HL-60/S4 treated with retinoic acid at 250 ng/mL for 4 days and 3 days (cell line): ENCODE results near the gene UGT2B10.
"Not testable (repeated sequence)": the region's sequence is repeated elsewhere in the genome, so short reads cannot be mapped to it uniquely, and the experiment has no call there.

Experiments
- in situ Hi-C: fragments of 300-500 bp; cut with MboI; formaldehyde crosslinking; loops from 2 replicates; pipeline ENCODE4 v1.7.0; 2022; ENCODE audit warnings: low sequenced_read_pairs

The UGT2B10 gene

DNA sequence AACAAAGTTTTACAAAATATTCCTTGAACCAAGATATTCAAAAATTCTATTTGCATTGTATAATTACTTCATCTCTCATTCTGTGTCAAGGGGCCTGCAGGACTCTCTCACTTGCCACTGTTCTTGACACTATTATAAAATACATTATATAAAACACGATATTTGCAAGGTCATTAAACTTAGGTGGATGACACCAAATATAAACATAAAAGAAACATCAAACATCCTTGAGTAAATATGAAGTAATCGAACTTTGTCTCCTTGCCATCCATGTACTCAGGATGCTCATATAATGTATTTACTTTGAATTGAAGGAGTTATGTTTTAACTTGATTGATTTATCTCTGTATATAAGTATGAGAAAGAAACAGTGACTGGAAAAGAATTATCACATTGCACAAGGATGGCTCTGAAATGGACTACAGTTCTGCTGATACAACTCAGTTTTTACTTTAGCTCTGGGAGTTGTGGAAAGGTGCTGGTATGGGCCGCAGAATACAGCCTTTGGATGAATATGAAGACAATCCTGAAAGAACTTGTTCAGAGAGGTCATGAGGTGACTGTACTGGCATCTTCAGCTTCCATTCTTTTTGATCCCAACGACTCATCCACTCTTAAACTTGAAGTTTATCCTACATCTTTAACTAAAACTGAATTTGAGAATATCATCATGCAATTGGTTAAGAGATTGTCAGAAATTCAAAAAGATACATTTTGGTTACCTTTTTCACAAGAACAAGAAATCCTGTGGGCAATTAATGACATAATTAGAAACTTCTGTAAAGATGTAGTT lies at the start of gene UGT2B10:
Gene UGT2B10, plus strand, starts transcription at position 378 of the 793 bp plus-strand sequence. Its CDS starts 26 bp downstream, at position 404.
- in situ Hi-C loops, result not testable (repeated sequence)

- in situ Hi-C loops, result not testable (repeated sequence)
Measured at GRCh38 chr4:68771836-68772235, 44.0 kb upstream of the UGT2B10 start.

- in situ Hi-C loops, result no loop called here
Measured at GRCh38 chr4:68773699-68774098, 42.1 kb upstream of the UGT2B10 start.

DNA sequence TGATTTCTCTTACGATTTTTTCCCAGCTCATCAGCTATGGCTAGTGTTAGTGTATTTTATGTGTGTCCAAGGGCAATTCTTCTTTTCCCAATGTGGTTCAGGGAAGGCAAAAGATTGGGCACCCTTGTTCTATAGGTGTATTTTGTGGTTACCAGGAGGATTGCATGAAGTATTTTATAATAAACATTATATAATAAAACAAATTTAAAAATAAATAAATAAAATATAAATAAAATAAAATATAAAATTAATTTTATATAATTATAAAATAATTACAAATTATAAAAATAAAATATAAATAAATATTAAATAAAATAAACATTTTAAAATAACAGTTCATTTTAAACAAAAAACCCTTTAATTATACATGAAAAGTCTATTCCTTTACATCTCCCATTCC lies 35.6 kb upstream of the UGT2B10 start:
- in situ Hi-C loops, result no loop called here

DNA sequence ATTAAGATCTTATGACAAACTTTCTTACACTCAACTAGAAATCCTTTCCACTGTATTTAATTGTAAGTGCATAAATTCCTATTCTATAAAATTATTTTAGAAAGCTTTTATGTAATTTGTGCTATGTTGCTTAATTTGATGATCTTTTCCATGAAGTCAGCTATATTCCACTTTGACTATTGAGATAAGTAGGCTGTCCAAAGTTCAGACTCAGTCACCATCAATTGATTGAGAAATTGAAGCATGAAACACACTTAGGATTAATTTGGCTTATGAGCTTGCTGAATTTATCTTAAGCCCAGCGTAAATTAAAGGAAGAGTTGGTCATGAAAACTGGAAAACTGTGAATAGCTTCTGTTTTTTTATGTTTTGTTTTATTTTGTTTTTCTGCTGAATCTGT lies 18.7 kb upstream of the UGT2B10 start:
- in situ Hi-C loops, result no loop called here

GRCh38 chr4:68797618-68798017 lies 18.2 kb upstream of the UGT2B10 start:
- in situ Hi-C loops, result no loop called here

GRCh38 chr4:68803013-68803412 lies 12.8 kb upstream of the UGT2B10 start:
- in situ Hi-C loops, result no loop called here

GRCh38 chr4:68808060-68808459 lies 7.7 kb upstream of the UGT2B10 start:
- in situ Hi-C loops, result no loop called here

- in situ Hi-C loops, result no loop called here
Measured at GRCh38 chr4:68810919-68811318, 4.9 kb upstream of the UGT2B10 start.

- in situ Hi-C loops, result not testable (repeated sequence)
Measured at GRCh38 chr4:68816410-68817265, 844 bp downstream of the UGT2B10 start.

DNA sequence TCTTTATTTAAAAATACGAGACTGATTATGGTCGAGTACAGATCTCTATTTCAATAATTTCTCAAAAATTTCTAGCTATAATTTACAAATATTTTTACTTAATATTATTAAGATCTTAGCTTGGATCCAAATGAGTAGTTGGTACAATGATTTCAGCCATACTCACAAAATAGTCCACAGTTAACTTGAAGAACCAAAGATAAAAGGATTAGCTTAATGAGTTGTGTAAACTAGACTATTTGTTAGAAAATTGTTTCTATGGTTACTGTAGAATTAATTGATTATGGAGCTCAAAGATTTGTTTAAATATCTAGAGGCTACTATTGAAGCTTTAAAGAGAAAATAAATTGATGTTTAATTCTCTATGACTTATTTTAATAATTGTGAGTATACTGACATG lies 1.6 kb downstream of the UGT2B10 start:
- in situ Hi-C loops, result no loop called here

DNA sequence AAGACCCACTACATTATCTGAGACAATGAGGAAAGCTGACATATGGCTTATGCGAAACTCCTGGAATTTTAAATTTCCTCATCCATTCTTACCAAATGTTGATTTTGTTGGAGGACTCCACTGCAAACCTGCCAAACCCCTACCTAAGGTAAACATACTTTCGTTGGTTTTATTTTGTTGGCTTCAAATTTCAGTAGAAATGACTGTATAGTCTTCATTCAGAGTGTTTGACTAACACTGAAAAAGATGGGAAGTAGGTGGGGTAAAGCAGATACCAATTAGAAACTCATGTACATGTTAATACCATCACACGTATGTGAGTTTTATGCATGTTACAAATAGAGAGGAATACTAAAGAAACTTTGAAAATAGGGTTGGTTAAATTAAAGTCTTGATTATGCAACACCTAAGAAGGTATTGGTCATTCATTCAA lies 2.3 kb downstream of the UGT2B10 start:
- in situ Hi-C loops, result not testable (repeated sequence)

DNA sequence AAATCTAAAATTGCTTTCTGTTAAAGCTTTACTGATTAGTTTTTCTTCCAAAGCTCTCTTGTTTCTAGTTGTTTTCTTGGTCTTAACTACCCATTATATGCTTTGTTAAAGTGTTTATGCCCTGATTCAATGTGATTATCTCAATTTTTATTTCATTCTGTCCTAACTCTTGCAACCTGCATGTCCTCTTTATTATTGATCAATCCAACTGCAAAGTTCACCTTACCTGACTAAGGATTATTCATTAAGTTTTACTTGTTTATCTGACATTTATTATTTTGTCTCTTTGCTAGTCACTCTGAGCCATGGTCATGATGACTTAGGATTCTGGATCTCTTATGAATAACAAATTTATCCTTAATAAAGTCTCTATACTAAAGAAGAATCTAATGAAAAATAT lies 15.8 kb downstream of the UGT2B10 start:
- in situ Hi-C loops, result no loop called here

DNA sequence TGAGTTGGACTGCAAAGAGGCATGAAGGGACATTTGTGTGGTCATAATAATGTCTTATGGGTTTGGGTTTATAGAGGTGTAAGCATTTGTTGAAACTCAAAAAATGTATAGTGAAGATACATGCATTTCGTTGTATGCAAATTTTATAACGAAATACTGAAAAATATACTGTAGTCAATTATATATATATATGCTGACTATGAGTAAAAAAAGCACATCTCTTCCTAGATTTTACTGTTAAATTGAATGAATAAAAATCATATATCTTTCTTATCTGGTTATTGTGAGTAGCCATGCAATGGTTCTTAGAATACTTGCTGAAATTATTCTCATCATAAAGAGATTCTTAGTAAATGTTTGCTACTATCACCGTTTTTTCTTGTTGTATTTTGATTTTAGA lies 34.5 kb downstream of the UGT2B10 start:
- in situ Hi-C loops, result no loop called here

- in situ Hi-C loops, result no loop called here
Measured at GRCh38 chr4:68855771-68856170, 40.0 kb downstream of the UGT2B10 start.

DNA sequence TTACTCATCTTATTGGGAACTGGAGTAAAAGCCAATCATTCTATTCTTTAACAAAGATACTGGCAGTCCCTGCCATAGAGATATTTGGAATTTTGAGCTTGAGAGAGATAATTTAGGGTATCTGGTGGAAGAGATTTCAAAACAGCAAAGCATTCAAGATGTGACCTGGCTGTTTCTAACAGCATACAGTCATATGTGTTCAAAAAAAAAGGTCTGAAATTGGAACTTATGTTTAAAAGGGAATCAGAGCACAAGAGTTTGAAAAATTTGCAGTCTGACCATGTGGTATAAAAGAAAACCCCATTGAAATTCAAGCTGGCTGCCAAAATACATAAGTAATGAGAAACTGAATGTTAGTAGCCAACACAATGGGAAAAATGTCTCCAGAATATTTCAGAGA lies 42.2 kb downstream of the UGT2B10 start:
- in situ Hi-C loops, result no loop called here

- in situ Hi-C loops, result no loop called here
Measured at GRCh38 chr4:68859655-68860054, 43.9 kb downstream of the UGT2B10 start.

GRCh38 chr4:68861057-68861456 lies 45.3 kb downstream of the UGT2B10 start:
- in situ Hi-C loops, result no loop called here

- in situ Hi-C loops, result no loop called here
Measured at GRCh38 chr4:68864438-68865187, 48.8 kb downstream of the UGT2B10 start.

- in situ Hi-C loops, result no loop called here
Measured at GRCh38 chr4:68865188-68865638, 49.4 kb downstream of the UGT2B10 start.

- in situ Hi-C loops, result no loop called here
Measured at GRCh38 chr4:68865760-68866159, 50.0 kb downstream of the UGT2B10 start.
